Stimulated activated CD8-positive, alpha-beta memory T cell treated with anti-CD3 and anti-CD28 coated beads, Interleukin-12 subunit alpha, Interleukin-12 subunit beta, amount 100 ng/mL, for 4 hours (primary cell): ENCODE measurements around the gene SP6.

Source experiments
- DNase-seq: peaks from one replicate; pipeline ENCODE4 v3.0.0-alpha.2; 2020; ENCODE audit warnings: low read depth

Gene SP6

GRCh38 chr17:47879776-47880454 is 29.0 kb upstream of the SP6 start:
- DNase-seq: no peak

- no peak for DNase-seq
Measured at GRCh38 chr17:47879028-47879585, 28.1 kb upstream of the SP6 start.

GRCh38 chr17:47878203-47879027 is 27.5 kb upstream of the SP6 start:
- no peak for DNase-seq

- no peak for DNase-seq
Measured at GRCh38 chr17:47877368-47878034, 26.5 kb upstream of the SP6 start.

- no peak for DNase-seq
Measured at GRCh38 chr17:47875011-47875985, 24.3 kb upstream of the SP6 start.

DNA sequence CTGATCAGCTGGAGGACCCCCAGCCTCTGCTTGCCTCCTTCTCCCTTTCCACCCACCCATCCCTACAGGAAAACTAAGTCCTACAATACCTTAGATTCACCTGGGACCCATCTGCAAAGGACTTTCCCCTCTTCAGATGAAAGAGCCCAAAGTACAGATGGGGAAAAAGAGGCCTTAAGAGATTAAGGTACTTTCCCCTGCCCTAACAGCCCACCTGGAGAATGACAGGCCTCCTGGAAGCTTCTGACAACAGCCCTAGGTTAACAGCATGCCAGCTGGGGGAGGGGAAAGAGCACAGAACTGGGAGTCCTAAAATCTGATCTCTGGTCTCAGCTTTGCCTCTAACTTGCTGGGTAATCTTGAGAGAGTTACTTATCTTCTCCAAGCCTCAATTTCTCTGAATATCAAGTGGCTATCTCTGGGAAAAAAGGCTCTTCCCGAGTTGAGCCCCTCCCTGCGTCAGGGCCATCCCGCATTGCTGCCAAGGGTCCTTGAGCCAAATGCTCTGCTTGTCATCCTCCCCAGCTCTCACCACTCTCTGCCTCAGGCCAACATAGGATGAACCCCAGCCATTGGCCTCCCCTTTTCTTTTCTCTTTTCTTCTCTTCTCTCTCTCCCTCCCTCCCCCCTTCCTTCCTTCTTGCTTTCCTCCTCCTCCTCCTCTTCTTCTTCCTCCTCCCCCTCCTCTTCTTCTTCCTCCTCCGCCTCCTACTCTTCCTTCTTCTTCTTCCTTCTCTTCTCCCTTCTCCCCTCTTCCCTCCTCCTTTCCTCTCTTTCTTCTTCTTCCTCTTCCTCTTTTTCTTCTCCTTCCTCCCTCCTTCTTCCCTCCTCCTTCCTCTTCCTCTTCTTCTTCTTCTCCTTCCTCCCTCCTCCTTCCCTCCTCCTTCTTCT is 22.5 kb upstream of the SP6 start:
- DNase-seq: no peak

GRCh38 chr17:47872651-47873161 is 21.7 kb upstream of the SP6 start:
- no peak for DNase-seq

DNA sequence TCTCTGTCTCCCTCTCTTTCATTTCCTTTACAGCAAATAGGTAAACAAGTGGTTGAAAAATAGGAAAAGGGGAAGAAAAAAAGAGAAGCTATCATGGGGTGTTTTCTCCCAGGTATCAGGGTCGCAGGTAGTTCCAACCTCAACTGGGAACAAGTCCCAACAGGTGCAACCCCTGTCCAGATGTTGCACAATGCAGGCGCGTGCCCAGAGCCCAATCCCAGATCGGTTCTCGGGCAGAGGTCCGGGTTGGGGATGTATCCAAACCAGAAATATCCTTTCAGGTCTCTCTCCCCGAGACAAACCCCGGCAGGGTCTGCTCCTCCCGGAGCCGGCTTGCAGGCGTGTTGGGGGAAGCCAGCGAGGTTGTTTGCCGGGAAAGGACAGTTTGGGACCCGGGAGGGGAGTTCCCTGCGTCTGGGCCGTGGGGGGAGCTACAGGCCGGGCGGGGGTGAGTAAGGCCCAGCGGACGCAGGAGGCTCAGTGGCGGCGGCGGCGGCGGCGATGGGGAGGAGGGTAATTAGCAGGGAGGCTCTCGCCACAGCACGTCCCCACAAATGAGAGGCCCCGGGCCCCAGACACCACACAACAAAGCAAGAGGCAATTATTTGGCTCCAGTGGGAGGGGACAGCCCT is 21.2 kb upstream of the SP6 start:
- DNase-seq: no peak

- DNase-seq: no peak
Measured at GRCh38 chr17:47871048-47871447, 20.1 kb upstream of the SP6 start.

GRCh38 chr17:47870056-47870455 is 19.1 kb upstream of the SP6 start:
- no peak for DNase-seq

DNA sequence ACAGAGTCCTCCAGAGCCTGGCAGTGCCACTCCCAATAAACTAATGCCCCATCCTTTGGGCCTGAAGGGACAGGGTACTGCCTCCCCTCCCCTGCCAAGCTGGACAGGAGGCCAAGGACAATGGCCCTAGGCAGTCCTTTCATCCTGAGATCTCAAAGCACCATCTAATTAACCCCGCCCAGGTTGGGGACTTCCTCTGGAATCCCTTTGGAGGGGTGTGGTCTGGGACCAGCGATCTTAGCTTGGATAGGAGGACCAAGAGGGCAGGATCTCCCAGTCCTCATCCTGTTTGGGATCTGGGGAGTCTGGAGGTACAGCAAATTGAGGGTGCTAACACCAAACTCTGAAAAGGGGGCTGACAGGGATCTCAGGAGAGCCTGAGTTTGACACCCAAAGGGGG is 18.2 kb upstream of the SP6 start:
- DNase-seq: no peak

DNA sequence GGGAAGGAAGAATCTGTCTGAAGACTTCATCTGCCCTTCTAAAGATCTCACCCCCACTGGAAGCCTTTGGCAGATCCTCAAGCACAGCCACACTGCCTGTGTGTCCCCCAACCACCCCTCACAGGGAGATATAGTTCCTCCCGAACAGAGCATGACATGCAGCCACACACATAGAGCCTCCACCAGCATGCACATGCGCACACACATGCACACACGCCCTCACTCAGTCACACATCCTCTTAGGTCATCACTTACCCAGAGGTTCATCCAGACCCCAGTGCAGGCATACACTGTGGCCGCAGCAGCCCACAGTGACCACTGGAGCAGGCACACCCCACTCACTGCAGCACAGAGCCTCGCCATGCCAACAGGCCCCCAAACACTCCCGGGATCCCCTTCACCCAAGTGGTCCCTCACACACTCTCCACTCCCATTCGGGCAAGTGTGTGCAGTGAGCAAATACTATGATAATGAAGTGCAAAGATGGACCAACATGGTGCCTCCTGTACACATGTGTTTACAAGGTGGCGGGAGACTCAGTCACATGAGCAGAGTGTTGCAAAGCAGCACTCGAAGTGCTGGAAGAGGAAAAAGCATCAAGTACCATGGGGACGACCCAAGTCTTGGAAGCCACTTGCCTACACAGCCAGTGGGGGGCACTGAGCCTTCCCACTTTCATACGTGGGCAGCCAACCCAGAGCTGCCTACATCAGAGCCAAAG is 17.0 kb upstream of the SP6 start:
- no peak for DNase-seq

DNA sequence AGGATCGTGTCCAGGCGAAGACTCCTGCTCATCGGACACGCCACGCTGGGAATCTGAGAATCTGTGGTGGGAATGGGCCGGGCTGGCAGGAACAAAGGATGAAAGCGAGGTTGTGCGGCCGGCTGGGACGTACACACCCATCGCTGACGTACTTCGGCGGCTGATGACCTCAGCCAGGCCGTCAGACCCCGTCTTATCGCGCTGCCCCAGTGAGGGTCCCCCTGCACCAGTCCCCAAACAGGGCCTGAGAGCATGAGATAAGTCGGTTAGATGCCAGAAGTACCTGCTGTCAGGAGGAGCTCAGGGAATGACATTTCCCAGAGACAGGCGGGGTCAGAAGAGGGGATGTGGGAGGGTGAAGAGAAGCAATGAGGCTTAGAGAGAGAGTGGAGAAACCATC is 16.0 kb upstream of the SP6 start:
- no peak for DNase-seq

GRCh38 chr17:47864791-47865216 is 13.8 kb upstream of the SP6 start:
- DNase-seq: no peak

- no peak for DNase-seq
Measured at GRCh38 chr17:47862621-47863440, 11.9 kb upstream of the SP6 start.

- DNase-seq: no peak
Measured at GRCh38 chr17:47860386-47860785, 9.4 kb upstream of the SP6 start.

DNA sequence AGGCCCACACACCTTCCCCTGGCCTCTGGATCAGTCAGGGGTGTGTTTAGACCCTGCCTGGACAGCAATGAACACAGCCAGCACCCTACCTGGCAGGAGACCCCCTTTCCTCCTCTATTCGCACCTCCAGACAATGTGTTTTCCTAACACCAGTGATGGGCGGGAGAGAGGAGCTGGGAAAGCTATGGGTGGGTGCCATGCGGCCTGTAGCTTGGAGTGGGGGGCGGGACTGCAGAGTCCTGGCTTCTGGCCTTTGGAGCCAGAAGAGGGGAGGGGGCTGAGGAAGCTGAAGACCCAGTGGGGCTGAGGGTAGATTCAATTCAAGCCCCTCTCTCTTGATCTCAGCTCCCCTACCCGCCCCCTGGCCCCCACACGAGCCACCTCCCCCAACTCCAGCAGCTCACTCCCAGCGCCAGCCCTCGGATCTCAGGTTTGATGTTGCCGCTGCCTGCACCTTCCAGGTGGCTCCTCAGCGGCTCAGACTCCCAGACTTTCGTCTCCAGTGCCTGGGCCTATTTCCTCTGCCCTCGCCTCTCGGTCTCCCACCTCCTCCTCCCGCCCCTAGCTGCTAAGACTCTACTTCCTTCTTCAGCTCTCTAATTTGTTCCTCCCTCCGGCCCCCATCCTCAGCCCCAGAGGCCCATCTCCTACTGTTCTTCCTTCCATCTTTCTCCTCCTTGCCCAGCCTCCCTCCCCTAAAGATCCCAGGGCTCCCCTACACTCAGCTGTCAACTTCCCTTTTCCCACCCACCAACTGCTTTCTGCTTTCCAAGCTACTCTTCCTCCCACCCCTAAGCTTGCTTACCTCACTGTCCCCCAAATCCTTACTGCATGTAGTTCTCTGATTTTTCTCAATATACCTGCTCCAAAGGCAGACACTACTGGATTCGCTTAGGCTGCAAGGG is 6.8 kb upstream of the SP6 start:
- DNase-seq: no peak
